Right atrium auricular region (tissue), 2 donors: Measurements from ENCODE around the gene HDAC10. TPM values are rescaled to one million over a fixed set of nuclear protein-coding genes. Genes with fewer than 3 reads are reported as not detected.

Experiments used
- DNase-seq: peaks from one replicate; pipeline ENCODE4 v3.0.0-alpha.2; 2019; ENCODE audit warnings: low spot score
- H3K27ac ChIP-seq, 2 donors: fragments of 200-600 bp; sonication (generic); 1 replicate in 1 of 2; 2 replicates in 1 of 2; pipeline ENCODE4 v1.5.1; 2016 to 2019
- H3K27me3 ChIP-seq, 2 donors: fragments of 200-600 bp; sonication (generic); one replicate each; pipeline versions ENCODE4 v1.5.1 to v1.6.0; 2017 to 2019
- H3K36me3 ChIP-seq: fragments of 200-600 bp; sonication (generic); one replicate; pipeline ENCODE4 v1.5.1; 2016
- H3K4me1 ChIP-seq, 2 donors: fragments of 200-600 bp; sonication (generic); one replicate each; pipeline versions ENCODE4 v1.5.1 to v1.6.0; 2017 to 2019
- H3K4me3 ChIP-seq, 2 donors: fragments of 200-600 bp; sonication (generic); 1 replicate in 1 of 2; 2 replicates in 1 of 2; pipeline ENCODE4 v1.5.1; 2017 to 2019; ENCODE audit warnings: mild to moderate bottlenecking in 1 of 2, moderate library complexity in 1 of 2
- H3K9me3 ChIP-seq, 2 donors: fragments of 200-600 bp; sonication (generic); one replicate each; pipeline ENCODE4 v1.5.1; 2019
- CTCF ChIP-seq, 2 donors: fragments of 200-600 bp; sonication (generic); IDR thresholded peaks; one replicate each; pipeline ENCODE4 v1.5.1; 2019; ENCODE audit warnings: antibody characterized with exemption in 2 of 2
- total RNA-seq, 2 donors: library from RNA; depleted of rRNA; stranded (reverse); fragments of >200 nt; gene quantifications; one replicate each; pipeline ENCODE4 v1.1.0, GENCODE V29; 2016

The HDAC10 gene
- total RNA-seq, 2 donors from 2014 or later, result 6.7 to 9.1 TPM

GRCh38 chr22:50213263-50213662 is 37.8 kb downstream of the HDAC10 start:
- Histone ChIP-seq H3K4me1 (peaks cover 0 to 11% of the 10 kb centered on the region in 2 donors), H3K27me3 (no peaks in the 10 kb centered on the region), H3K27ac (no peak overlapping the region), H3K9me3 (no peaks in the 10 kb centered on the region), H3K36me3 (peaks cover 67% of the 10 kb centered on the region), H3K4me3 (no peak overlapping the region)
- TF ChIP-seq CTCF (IDR thresholded peaks at IDR 0.05), result no peak
- no peak for DNase-seq

GRCh38 chr22:50211147-50211546 is 39.9 kb downstream of the HDAC10 start:
- TF ChIP-seq CTCF (IDR thresholded peaks at IDR 0.05), result no peak

GRCh38 chr22:50210378-50211139 is 40.5 kb downstream of the HDAC10 start:
- H3K4me1 ChIP-seq, result peaks cover 0 to 33% of the 10 kb centered on the region in 2 donors
- DNase-seq, result no peak
- no peak overlapping the region for H3K4me3 ChIP-seq
- H3K9me3 ChIP-seq, result no peaks in the 10 kb centered on the region
- no peak for TF ChIP-seq CTCF (IDR thresholded peaks at IDR 0.05)
- H3K27me3 ChIP-seq, result no peaks in the 10 kb centered on the region
- no peak overlapping the region for H3K27ac ChIP-seq
- peaks cover 53% of the 10 kb centered on the region for H3K36me3 ChIP-seq

More at GRCh38 chr22:50211147-50211546, 39.9 kb downstream of the HDAC10 start:
- DNase-seq, result no peak
- H3K9me3 ChIP-seq, result no peaks in the 10 kb centered on the region
- H3K4me1 ChIP-seq, result peaks cover 0 to 27% of the 10 kb centered on the region in 2 donors
- H3K27ac ChIP-seq, result no peak overlapping the region
- H3K36me3 ChIP-seq, result peaks cover 59% of the 10 kb centered on the region
- no peaks in the 10 kb centered on the region for H3K27me3 ChIP-seq
- no peak overlapping the region for H3K4me3 ChIP-seq

- DNase-seq, result no peak
- H3K4me3 ChIP-seq, result no peak overlapping the region
- peaks cover 0 to 33% of the 10 kb centered on the region in 2 donors for H3K4me1 ChIP-seq
- H3K27ac ChIP-seq, result no peak overlapping the region
- no peaks in the 10 kb centered on the region for H3K9me3 ChIP-seq
- peaks cover 47% of the 10 kb centered on the region for H3K36me3 ChIP-seq
- TF ChIP-seq CTCF (IDR thresholded peaks at IDR 0.05), result peak; percentile 70 to 93
- no peaks in the 10 kb centered on the region for H3K27me3 ChIP-seq
Measured at GRCh38 chr22:50209893-50210292, 41.2 kb downstream of the HDAC10 start.

GRCh38 chr22:50208939-50209892 is 41.8 kb downstream of the HDAC10 start:
- Histone ChIP-seq H3K4me1 (peaks cover 0 to 33% of the 10 kb centered on the region in 2 donors), H3K36me3 (peaks cover 43% of the 10 kb centered on the region), H3K9me3 (no peaks in the 10 kb centered on the region), H3K4me3 (no peak overlapping the region), H3K27ac (no peak overlapping the region), H3K27me3 (no peaks in the 10 kb centered on the region)
- TF ChIP-seq CTCF (IDR thresholded peaks at IDR 0.05), result no peak
- no peak for DNase-seq
